BLaER1 treated with 17β-estradiol and CSF1 and Interleukin-3, amounts not matched to agents 10 nM and 100 nM (cell line): ENCODE data around the gene CEMIP2.
A peak's percentile ranks its signal among the peaks of the same experiment; 100 is the strongest.

Experiments used
- H3K27ac ChIP-seq, 11 experiments: shearing (Covaris generic); formaldehyde crosslinking; 2 replicates each; pipeline ENCODE4 v1.8.1; 2022
- H3K27me3 ChIP-seq, 11 experiments: shearing (Covaris generic); formaldehyde crosslinking; 2 replicates each; pipeline ENCODE4 v1.8.1; 2022
- H3K36me3 ChIP-seq, 11 experiments: shearing (Covaris generic); formaldehyde crosslinking; 2 replicates each; pipeline ENCODE4 v1.8.1; 2022
- H3K4me1 ChIP-seq, 10 experiments: shearing (Covaris generic); formaldehyde crosslinking; 2 replicates each; pipeline ENCODE4 v1.8.1; 2022
- H3K4me2 ChIP-seq, 11 experiments: shearing (Covaris generic); formaldehyde crosslinking; 2 replicates each; pipeline ENCODE4 v1.8.1; 2022
- H3K4me3 ChIP-seq, 10 experiments: shearing (Covaris generic); formaldehyde crosslinking; 2 replicates each; pipeline ENCODE4 v1.8.1; 2022
- H3K9ac ChIP-seq, 11 experiments: shearing (Covaris generic); formaldehyde crosslinking; 2 replicates each; pipeline ENCODE4 v1.8.1; 2022
- H3K9me3 ChIP-seq, 11 experiments: shearing (Covaris generic); formaldehyde crosslinking; replicated peaks in 1 of 11; 2 replicates each; pipeline ENCODE4 v1.8.1; 2022
- H4K20me1 ChIP-seq, 11 experiments: shearing (Covaris generic); formaldehyde crosslinking; 2 replicates each; pipeline ENCODE4 v1.8.1; 2022
- Cebpa-rat ChIP-seq, 11 experiments: shearing (Covaris generic); IDR thresholded peaks; 2 replicates each; pipeline ENCODE4 v1.8.1; 2022

Gene CEMIP2

GRCh38 chr9:71642056-71642455, 126.3 kb downstream of the CEMIP2 start:
- H3K4me2 ChIP-seq: peak overlapping the region in 2 of 11 experiments; percentile 83 to 91; a peak in 3 of 22 replicates
- peak overlapping the region in 2 of 11 experiments; percentile 30 to 69; a peak in 2 of 22 replicates for H3K27ac ChIP-seq
- H3K9ac ChIP-seq: no peak overlapping the region
- peaks cover 0 to 5% (median 0%) of the 10 kb centered on the region in 11 experiments; a peak in 1 of 22 replicates for H3K9me3 ChIP-seq
- H3K36me3 ChIP-seq: no peaks in the 10 kb centered on the region
- H3K4me3 ChIP-seq: no peak overlapping the region
- peaks cover 13 to 97% (median 24%) of the 10 kb centered on the region in 10 experiments for H3K4me1 ChIP-seq
- no peaks in the 10 kb centered on the region for H3K27me3 ChIP-seq
- no peak for TF ChIP-seq Cebpa-rat (IDR thresholded peaks at IDR 0.05)
- H4K20me1 ChIP-seq: no peaks in the 10 kb centered on the region

- Histone ChIP-seq H3K27ac (peak overlapping the region in 3 of 11 experiments; percentile 74 to 95 (median 89); a peak in 7 of 22 replicates), H3K9ac (peak overlapping the region in 3 of 11 experiments; percentile 43 to 78 (median 72); a peak in 5 of 22 replicates), H3K9me3 (no peaks in the 10 kb centered on the region; a peak in 1 of 22 replicates), H3K4me1 (peaks cover 0 to 81% (median 0%) of the 10 kb centered on the region in 10 experiments; a peak in 6 of 20 replicates), H3K4me2 (peak overlapping the region in 3 of 11 experiments; percentile 66 to 76 (median 75); a peak in 5 of 22 replicates), H3K36me3 (no peaks in the 10 kb centered on the region), H3K27me3 (no peaks in the 10 kb centered on the region), H3K4me3 (no peak overlapping the region), H4K20me1 (no peaks in the 10 kb centered on the region)
- no peak for TF ChIP-seq Cebpa-rat (IDR thresholded peaks at IDR 0.05)
Measured at GRCh38 chr9:71638627-71639026, 129.7 kb downstream of the CEMIP2 start.

- TF ChIP-seq Cebpa-rat (IDR thresholded peaks at IDR 0.05): no peak
- Histone ChIP-seq H4K20me1 (no peaks in the 10 kb centered on the region), H3K9me3 (no peaks in the 10 kb centered on the region; a peak in 1 of 22 replicates), H3K4me3 (no peak overlapping the region), H3K9ac (peak overlapping the region in 2 of 11 experiments; percentile 72 to 78; a peak in 4 of 22 replicates), H3K4me2 (peak overlapping the region in 3 of 11 experiments; percentile 66 to 76 (median 75); a peak in 6 of 22 replicates), H3K36me3 (no peaks in the 10 kb centered on the region), H3K4me1 (peaks cover 0 to 74% (median 0%) of the 10 kb centered on the region in 10 experiments; a peak in 6 of 20 replicates), H3K27me3 (no peaks in the 10 kb centered on the region), H3K27ac (peak overlapping the region in 3 of 11 experiments; percentile 74 to 95 (median 89); a peak in 6 of 22 replicates)
Measured at GRCh38 chr9:71637926-71638325, 130.4 kb downstream of the CEMIP2 start.

GRCh38 chr9:71637375-71637774, 130.9 kb downstream of the CEMIP2 start:
- Histone ChIP-seq H3K4me3 (no peak overlapping the region), H3K27me3 (no peaks in the 10 kb centered on the region), H3K9ac (no peak overlapping the region), H4K20me1 (no peaks in the 10 kb centered on the region), H3K27ac (peak overlapping the region in 3 of 11 experiments; percentile 74 to 95 (median 89); a peak in 5 of 22 replicates), H3K9me3 (no peaks in the 10 kb centered on the region), H3K36me3 (no peaks in the 10 kb centered on the region), H3K4me2 (peak overlapping the region in 3 of 11 experiments; percentile 66 to 76 (median 75); a peak in 5 of 22 replicates), H3K4me1 (peaks cover 0 to 71% (median 0%) of the 10 kb centered on the region in 10 experiments; a peak in 6 of 20 replicates)
- no peak for TF ChIP-seq Cebpa-rat (IDR thresholded peaks at IDR 0.05)

GRCh38 chr9:71636143-71636839, 132.0 kb downstream of the CEMIP2 start:
- no peaks in the 10 kb centered on the region for H3K9me3 ChIP-seq
- TF ChIP-seq Cebpa-rat (IDR thresholded peaks at IDR 0.05): no peak

GRCh38 chr9:71634752-71635151, 133.6 kb downstream of the CEMIP2 start:
- H3K27me3 ChIP-seq: no peaks in the 10 kb centered on the region
- no peaks in the 10 kb centered on the region for H3K36me3 ChIP-seq
- no peak overlapping the region for H3K4me2 ChIP-seq
- H3K9ac ChIP-seq: no peak overlapping the region
- H3K4me3 ChIP-seq: no peak overlapping the region
- H3K4me1 ChIP-seq: peaks cover 0 to 71% (median 0%) of the 10 kb centered on the region in 10 experiments; a peak in 6 of 20 replicates
- no peaks in the 10 kb centered on the region for H4K20me1 ChIP-seq
- H3K27ac ChIP-seq: no peak overlapping the region
- no peaks in the 10 kb centered on the region for H3K9me3 ChIP-seq
- TF ChIP-seq Cebpa-rat (IDR thresholded peaks at IDR 0.05): no peak

More at GRCh38 chr9:71636143-71636839, 132.0 kb downstream of the CEMIP2 start:
- Histone ChIP-seq H3K4me3 (no peak overlapping the region), H3K9ac (no peak overlapping the region), H3K4me2 (peak overlapping the region in 2 of 11 experiments; percentile 75 to 76; a peak in 3 of 22 replicates), H3K4me1 (peaks cover 0 to 71% (median 0%) of the 10 kb centered on the region in 10 experiments; a peak in 6 of 20 replicates), H4K20me1 (no peaks in the 10 kb centered on the region), H3K27me3 (no peaks in the 10 kb centered on the region), H3K27ac (no peak overlapping the region), H3K36me3 (no peaks in the 10 kb centered on the region)
